Natural killer cell (primary cell): Measurements from ENCODE around the gene GAGE10. TPM values are rescaled to one million over a fixed set of nuclear protein-coding genes. Genes with fewer than 3 reads are reported as not detected.
A peak's percentile ranks its signal among the peaks of the same experiment; 100 is the strongest.

ENCODE experiments used
- ATAC-seq, 3 donors: fragments of 150-1000 bp in 2 of 3; fragments of 200-7000 bp in 1 of 3; cut with Tn5 transposase; 1 replicate in 1 of 3; 2 replicates in 2 of 3; pipeline ENCODE4 v1.10.0; 2021; ENCODE audit warnings: mild to moderate bottlenecking in 2 of 3, moderate library complexity in 2 of 3
- DNase-seq, 2 donors: peaks; one replicate each; pipeline versions ENCODE4 v3.0.0 to v3.0.0-alpha.2; 2013 to 2021; ENCODE audit warnings: mixed read lengths in 1 of 2
- H3K27ac ChIP-seq: one replicate; pipeline ENCODE4 v1.5.1; 2013; ENCODE audit warnings: mild to moderate bottlenecking, low read length
- H3K27me3 ChIP-seq: one replicate; pipeline ENCODE4 v1.6.1; 2013; ENCODE audit warnings: low read length; ENCODE audit not compliant: control insufficient read depth, insufficient read depth
- H3K36me3 ChIP-seq: one replicate; pipeline ENCODE4 v1.6.1; 2013; ENCODE audit warnings: low read length; ENCODE audit not compliant: control insufficient read depth, insufficient read depth
- H3K4me1 ChIP-seq: one replicate; pipeline ENCODE4 v1.6.1; 2013; ENCODE audit warnings: low read length; ENCODE audit not compliant: control insufficient read depth, insufficient read depth
- H3K4me3 ChIP-seq: one replicate; pipeline ENCODE4 v1.5.1; 2013; ENCODE audit warnings: low read length
- H3K9me3 ChIP-seq: one replicate; pipeline ENCODE4 v1.6.1; 2013; ENCODE audit warnings: low read length; ENCODE audit not compliant: control insufficient read depth, insufficient read depth
- H3K27ac Mint-ChIP-seq, 2 donors: one replicate each; pipeline ENCODE4 v1.8.0; 2022; ENCODE audit warnings: mild to moderate bottlenecking in 2 of 2, mixed read lengths in 2 of 2, moderate library complexity in 1 of 2
- H3K27me3 Mint-ChIP-seq, 2 donors: one replicate each; pipeline ENCODE4 v1.8.0; 2022; ENCODE audit warnings: low read depth in 2 of 2, mixed read lengths in 2 of 2
- H3K36me3 Mint-ChIP-seq: one replicate; pipeline ENCODE4 v1.8.0; 2022; ENCODE audit warnings: mixed read lengths
- H3K4me1 Mint-ChIP-seq, 2 donors: one replicate each; pipeline ENCODE4 v1.8.0; 2022; ENCODE audit warnings: mixed read lengths in 2 of 2
- H3K4me3 Mint-ChIP-seq: one replicate; pipeline ENCODE4 v1.8.0; 2022; ENCODE audit warnings: mild to moderate bottlenecking, moderate library complexity, mixed read lengths
- H3K9me3 Mint-ChIP-seq, 2 donors: one replicate each; pipeline ENCODE4 v1.8.0; 2022; ENCODE audit warnings: mixed read lengths in 2 of 2
- WGBS: methylation state at CpG from one replicate; pipeline ENCODE4 v1.1.7; 2013; ENCODE audit warnings: missing lambda C conversion rate; ENCODE audit not compliant: insufficient coverage; 5-methylcytosine and 5-hydroxymethylcytosine counted together
- intact Hi-C: fragments of 100-400 bp; cut with micrococcal nuclease; formaldehyde crosslinking; loops from one replicate; pipeline ENCODE4 v1.14.2; 2022
- total RNA-seq, 4 donors: library from RNA; stranded (reverse); fragments of 120-200 nt in 1 of 4; gene quantifications; one replicate each; pipeline versions ENCODE4 v1.2.3 to v1.2.4, GENCODE V29; 2013 to 2022
- TF ChIP-seq, protein P1 (sequence below): fragments of 200-600 bp; IDR thresholded peaks from one replicate; pipeline ENCODE4 v1.8.0; 2022; ENCODE audit warnings: antibody characterized with exemption

The GAGE10 gene
- total RNA-seq, 3 donors from 2014 or later (not counting 1 experiment from before 2014, with no cell fraction given): not detected

DNA sequence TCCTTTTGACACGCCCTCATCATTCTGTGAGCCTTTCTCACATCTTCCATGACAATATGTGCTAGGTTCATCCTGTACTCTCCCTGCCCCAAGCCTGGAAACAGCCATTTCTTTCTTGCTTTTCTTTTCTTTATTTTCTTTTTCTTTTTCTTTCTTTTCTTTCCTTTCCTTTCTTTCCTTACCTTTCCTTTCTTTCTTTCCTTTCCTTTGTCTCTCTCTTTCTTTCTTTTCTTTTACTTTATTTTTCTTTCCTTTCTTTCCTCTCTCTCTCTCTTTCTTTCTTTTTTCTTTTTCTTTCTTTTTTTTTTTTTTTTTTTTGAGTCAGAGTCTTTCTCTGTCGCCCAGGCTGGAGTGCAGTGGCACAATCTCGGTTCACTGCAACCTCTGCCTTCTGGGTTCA is 19.2 kb upstream of the GAGE10 start:
- Mint-ChIP-seq H3K4me3 (no peak overlapping the region), H3K36me3 (no peaks in the 10 kb centered on the region), H3K27ac (no peak overlapping the region), H3K4me1 (peaks cover 12 to 13% of the 10 kb centered on the region in 2 donors), H3K27me3 (no peaks in the 10 kb centered on the region), H3K9me3 (no peaks in the 10 kb centered on the region)
- TF ChIP-seq, protein P1, sequence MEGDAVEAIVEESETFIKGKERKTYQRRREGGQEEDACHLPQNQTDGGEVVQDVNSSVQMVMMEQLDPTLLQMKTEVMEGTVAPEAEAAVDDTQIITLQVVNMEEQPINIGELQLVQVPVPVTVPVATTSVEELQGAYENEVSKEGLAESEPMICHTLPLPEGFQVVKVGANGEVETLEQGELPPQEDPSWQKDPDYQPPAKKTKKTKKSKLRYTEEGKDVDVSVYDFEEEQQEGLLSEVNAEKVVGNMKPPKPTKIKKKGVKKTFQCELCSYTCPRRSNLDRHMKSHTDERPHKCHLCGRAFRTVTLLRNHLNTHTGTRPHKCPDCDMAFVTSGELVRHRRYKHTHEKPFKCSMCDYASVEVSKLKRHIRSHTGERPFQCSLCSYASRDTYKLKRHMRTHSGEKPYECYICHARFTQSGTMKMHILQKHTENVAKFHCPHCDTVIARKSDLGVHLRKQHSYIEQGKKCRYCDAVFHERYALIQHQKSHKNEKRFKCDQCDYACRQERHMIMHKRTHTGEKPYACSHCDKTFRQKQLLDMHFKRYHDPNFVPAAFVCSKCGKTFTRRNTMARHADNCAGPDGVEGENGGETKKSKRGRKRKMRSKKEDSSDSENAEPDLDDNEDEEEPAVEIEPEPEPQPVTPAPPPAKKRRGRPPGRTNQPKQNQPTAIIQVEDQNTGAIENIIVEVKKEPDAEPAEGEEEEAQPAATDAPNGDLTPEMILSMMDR: no peak
- Histone ChIP-seq H3K4me3 (no peak overlapping the region), H3K36me3 (no peaks in the 10 kb centered on the region), H3K9me3 (no peaks in the 10 kb centered on the region), H3K27ac (no peak overlapping the region), H3K4me1 (peaks cover 4% of the 10 kb centered on the region), H3K27me3 (no peaks in the 10 kb centered on the region)
- intact Hi-C loops: no loop called here
- 97% methylated on average over 3 of the region's 3 CpGs for WGBS
- ATAC-seq (no peak), DNase-seq (no peak)

DNA sequence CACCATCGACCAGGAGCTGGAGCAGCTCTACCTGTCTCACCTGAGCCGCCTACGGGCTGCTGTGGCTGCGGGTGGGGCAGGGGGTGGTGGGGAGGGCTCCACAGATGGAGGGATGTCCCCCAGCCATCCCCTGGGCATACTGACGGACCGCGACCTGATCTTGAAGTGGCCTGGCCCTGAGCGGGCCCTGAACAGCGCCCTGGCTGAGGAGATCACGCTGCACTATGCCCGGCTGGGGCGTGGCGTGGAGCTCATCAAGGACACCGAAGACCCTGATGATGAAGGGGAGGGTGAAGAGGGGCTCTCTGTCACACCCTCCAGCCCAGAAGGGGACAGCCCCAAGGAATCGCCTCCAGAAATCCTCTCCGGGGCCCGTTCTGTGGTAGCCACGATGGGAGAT is 17.3 kb upstream of the GAGE10 start:
- intact Hi-C loops: no loop called here
- no peak overlapping the region for H3K27ac Mint-ChIP-seq
- peaks cover 12 to 13% of the 10 kb centered on the region in 2 donors for H3K4me1 Mint-ChIP-seq
- Histone ChIP-seq H3K27me3 (no peaks in the 10 kb centered on the region), H3K4me3 (no peak overlapping the region), H3K27ac (no peak overlapping the region), H3K36me3 (no peaks in the 10 kb centered on the region), H3K9me3 (no peaks in the 10 kb centered on the region), H3K4me1 (peaks cover 4% of the 10 kb centered on the region)
- DNase-seq (no peak), ATAC-seq (no peak)
- TF ChIP-seq, protein P1: no peak
- 95% methylated on average over 18 of the region's 18 CpGs for WGBS
- no peak overlapping the region for H3K4me3 Mint-ChIP-seq
- no peaks in the 10 kb centered on the region for H3K36me3 Mint-ChIP-seq
- no peaks in the 10 kb centered on the region for H3K9me3 Mint-ChIP-seq
- H3K27me3 Mint-ChIP-seq: peaks cover 0 to under 1% of the 10 kb centered on the region in 2 donors

DNA sequence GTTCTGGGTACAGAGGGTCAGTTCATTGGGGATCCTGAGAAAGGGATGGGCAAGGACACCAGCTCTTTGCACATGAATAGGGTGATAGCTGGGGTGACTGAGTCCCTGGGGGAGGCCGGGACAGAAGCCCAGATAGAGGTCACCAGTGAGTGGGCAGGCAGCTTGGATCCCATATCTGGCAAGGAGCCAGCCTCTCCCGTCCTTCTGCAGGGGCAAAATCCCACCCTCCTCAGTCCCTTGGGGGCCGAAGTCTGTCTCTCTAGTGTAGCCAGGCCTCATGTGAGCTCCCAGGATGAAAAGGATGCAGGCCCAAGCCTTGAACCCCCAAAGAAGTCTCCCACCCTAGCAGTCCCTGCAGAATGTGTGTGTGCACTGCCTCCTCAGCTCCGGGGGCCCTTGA is 16.9 kb upstream of the GAGE10 start:
- Histone ChIP-seq H3K4me1 (peaks cover 4% of the 10 kb centered on the region), H3K27me3 (no peaks in the 10 kb centered on the region), H3K36me3 (no peaks in the 10 kb centered on the region), H3K9me3 (no peaks in the 10 kb centered on the region), H3K27ac (no peak overlapping the region), H3K4me3 (no peak overlapping the region)
- H3K27me3 Mint-ChIP-seq: peaks cover 2 to 3% of the 10 kb centered on the region in 2 donors
- WGBS: 84% methylated on average over 4 of the region's 4 CpGs
- H3K4me1 Mint-ChIP-seq: peaks cover 13% of the 10 kb centered on the region in 2 donors
- intact Hi-C loops: no loop called here
- no peak overlapping the region for H3K4me3 Mint-ChIP-seq
- TF ChIP-seq, protein P1: no peak
- no peak for DNase-seq
- no peak overlapping the region for H3K27ac Mint-ChIP-seq
- no peak for ATAC-seq
- no peaks in the 10 kb centered on the region for H3K36me3 Mint-ChIP-seq
- H3K9me3 Mint-ChIP-seq: no peaks in the 10 kb centered on the region

DNA sequence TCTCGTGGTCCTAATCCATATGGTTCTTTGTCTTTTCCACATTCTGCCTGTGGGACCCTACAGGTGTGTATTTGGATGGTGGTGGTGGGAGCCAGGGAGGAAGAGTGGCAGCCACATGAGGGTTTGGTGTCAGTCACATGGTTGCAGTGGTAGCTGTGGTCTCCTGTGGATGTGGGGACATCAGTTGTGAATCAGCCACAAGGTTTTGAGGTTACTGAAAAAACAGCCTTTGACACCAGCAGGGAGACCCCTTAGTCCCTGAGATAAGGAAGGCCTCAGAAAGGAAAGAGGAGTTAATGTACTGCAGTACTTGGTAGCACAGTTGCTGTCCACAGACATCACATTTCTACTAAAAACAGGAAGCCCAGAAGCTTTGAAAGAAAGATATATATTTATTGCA is 15.8 kb upstream of the GAGE10 start:
- peaks cover 13% of the 10 kb centered on the region for H3K4me1 ChIP-seq
- peaks cover 6 to 10% of the 10 kb centered on the region in 2 donors for H3K27me3 Mint-ChIP-seq
- TF ChIP-seq, protein P1: no peak
- intact Hi-C loops: no loop called here
- DNase-seq: no peak
- no peaks in the 10 kb centered on the region for H3K9me3 ChIP-seq
- H3K27ac Mint-ChIP-seq: no peak overlapping the region
- H3K4me3 ChIP-seq: no peak overlapping the region
- H3K36me3 ChIP-seq: no peaks in the 10 kb centered on the region
- H3K4me3 Mint-ChIP-seq: no peak overlapping the region
- no peaks in the 10 kb centered on the region for H3K27me3 ChIP-seq
- H3K9me3 Mint-ChIP-seq: no peaks in the 10 kb centered on the region
- H3K36me3 Mint-ChIP-seq: no peaks in the 10 kb centered on the region
- WGBS: 100% methylated on average over 1 of the region's 1 CpG
- ATAC-seq: peak in 1 of 3 donors; percentile 21
- H3K4me1 Mint-ChIP-seq: peaks cover 20% of the 10 kb centered on the region in 2 donors
- no peak overlapping the region for H3K27ac ChIP-seq
